ENCODE data around the gene LINGO3.

Gene LINGO3

GRCh38 chr19:2327773-2328400 lies 19.9 kb upstream of the LINGO3 start:
- DNase-seq (ENCODE audit: low read depth in 2 of 2) = peak in 1 of 2 donors; percentile 16

- DNase-seq (ENCODE audit: low read depth in 2 of 2) = no peak
Observed at GRCh38 chr19:2326699-2327360, 18.9 kb upstream of the LINGO3 start.

DNA sequence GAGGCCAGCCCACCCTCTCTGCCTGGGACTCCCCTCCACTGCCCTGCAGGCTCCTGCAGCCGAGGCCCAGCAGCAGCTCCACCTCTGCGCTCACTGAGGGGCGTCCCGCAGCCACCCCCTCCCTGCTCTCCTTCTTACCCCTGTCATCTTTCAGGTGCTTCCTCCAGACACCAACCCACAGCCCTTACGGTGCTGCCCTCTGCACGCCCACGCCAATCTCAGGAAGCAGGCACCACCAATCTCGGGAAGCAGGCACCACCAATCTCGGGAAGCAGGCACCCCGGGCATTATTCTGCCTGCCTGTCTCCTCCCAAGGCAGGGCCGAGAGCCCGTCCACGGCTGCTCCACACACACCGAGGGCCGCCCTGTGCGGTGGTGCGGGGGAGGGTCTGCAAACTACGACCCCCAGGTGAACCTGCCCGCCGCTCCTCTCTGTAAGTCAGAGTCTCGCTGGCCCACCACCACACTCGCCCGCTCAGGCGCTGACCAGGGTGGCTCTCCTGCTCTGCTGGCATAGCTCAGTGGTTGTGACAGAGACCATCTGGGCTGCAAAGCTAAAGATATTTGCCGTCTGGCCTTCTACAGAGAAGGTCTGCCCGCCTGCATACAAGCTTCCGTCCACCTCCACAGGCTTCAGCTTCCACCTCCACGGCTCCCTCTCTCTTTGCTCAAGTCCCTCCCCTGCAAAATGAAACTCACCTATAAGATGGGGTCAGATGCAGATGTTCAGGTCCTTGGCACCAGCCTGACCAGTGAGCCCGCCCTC lies 17.5 kb upstream of the LINGO3 start:
- DNase-seq (ENCODE audit: low read depth in 2 of 2) = no peak

- no peak for DNase-seq (ENCODE audit: low read depth in 2 of 2)
Observed at GRCh38 chr19:2324220-2324948, 16.4 kb upstream of the LINGO3 start.

DNA sequence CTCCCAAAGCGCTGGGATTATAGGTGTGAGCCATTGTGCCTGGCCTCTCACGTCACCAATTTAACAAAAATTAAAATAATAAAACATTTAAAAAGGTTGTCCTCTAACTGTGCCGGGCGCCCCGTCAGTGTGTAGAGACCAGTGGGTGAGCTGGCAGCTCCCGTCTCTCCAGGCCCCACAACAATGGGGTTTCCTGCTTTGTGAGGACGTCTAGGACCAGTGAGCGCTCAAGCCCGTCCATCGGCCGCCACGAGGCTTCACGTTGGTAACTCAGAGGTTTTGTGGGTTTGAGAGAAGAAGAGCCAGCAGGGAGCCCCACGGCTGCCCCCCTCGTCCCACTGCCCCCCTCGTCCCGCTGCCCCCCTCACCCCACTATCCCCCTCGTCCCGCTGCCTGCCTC lies 15.8 kb upstream of the LINGO3 start:
- no peak for DNase-seq (ENCODE audit: low read depth in 2 of 2)

- DNase-seq (ENCODE audit: low read depth in 2 of 2) = no peak
Observed at GRCh38 chr19:2321565-2322283, 13.8 kb upstream of the LINGO3 start.

GRCh38 chr19:2320939-2321338 lies 13.0 kb upstream of the LINGO3 start:
- no peak for DNase-seq (ENCODE audit: low read depth in 2 of 2)

GRCh38 chr19:2320049-2320448 lies 12.1 kb upstream of the LINGO3 start:
- no peak for DNase-seq (ENCODE audit: low read depth in 2 of 2)

- DNase-seq (ENCODE audit: low read depth in 2 of 2) = no peak
Observed at GRCh38 chr19:2319551-2319950, 11.6 kb upstream of the LINGO3 start.

GRCh38 chr19:2318923-2319322 lies 11.0 kb upstream of the LINGO3 start:
- DNase-seq (ENCODE audit: low read depth in 2 of 2) = no peak

- DNase-seq (ENCODE audit: low read depth in 2 of 2) = no peak
Observed at GRCh38 chr19:2317756-2318155, 9.8 kb upstream of the LINGO3 start.

DNA sequence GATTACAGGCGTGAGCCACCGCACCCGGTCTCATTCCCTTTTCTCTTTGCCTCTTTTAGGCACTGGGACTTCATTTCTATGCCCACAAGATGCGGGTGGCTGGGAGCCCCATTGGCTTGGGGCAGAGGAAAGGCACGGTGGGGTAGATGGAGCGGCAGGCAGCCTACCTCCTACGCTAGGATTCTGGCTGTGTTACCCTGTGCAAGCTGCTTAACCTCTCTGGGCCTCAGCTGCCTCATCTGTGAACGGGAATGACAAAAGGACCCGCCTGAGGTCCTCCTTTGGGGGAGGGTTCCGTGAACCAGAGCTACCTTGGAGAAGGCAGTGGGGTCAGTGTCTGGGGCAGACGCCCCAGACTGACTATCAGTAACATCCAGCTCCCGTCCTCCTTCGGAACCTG lies 9.3 kb upstream of the LINGO3 start:
- no peak for DNase-seq (ENCODE audit: low read depth in 2 of 2)

GRCh38 chr19:2315818-2316353 lies 7.9 kb upstream of the LINGO3 start:
- DNase-seq (ENCODE audit: low read depth in 2 of 2) = no peak

GRCh38 chr19:2315121-2315817 lies 7.3 kb upstream of the LINGO3 start:
- no peak for DNase-seq (ENCODE audit: low read depth in 2 of 2)

DNA sequence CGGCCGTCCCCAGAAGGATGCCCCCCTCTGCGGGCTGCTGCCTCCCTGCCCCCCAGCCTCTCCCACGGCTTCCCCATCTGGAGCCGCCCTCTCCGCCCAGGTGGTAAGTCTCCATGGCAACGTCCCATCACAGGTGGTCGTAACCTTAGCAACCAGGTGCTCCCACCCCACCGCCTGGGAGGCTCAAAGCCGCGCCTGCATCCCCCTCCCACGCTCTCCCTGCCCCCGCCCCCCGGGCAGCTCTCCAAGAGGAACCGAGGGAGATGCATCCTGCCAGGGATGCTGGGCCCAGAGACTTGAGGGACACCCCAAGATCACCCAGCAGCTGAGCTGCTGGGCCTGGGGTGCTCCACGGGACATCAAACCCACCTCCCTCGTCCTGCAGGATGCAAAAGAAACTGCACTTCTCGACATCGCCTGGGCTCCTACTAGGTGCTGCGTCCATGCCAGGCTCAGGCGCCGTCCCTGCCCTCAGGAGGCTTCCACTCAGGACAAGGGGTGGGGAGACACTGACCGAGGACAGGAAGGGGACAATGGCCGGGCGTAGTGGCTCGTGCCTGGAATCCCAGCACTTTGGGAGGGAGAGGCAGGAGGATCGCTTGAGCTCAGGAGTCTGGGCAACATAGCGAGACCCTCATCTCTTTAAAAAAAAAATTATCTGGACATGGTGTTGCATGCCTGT lies 5.0 kb upstream of the LINGO3 start:
- no peak for DNase-seq (ENCODE audit: low read depth in 2 of 2)

DNA sequence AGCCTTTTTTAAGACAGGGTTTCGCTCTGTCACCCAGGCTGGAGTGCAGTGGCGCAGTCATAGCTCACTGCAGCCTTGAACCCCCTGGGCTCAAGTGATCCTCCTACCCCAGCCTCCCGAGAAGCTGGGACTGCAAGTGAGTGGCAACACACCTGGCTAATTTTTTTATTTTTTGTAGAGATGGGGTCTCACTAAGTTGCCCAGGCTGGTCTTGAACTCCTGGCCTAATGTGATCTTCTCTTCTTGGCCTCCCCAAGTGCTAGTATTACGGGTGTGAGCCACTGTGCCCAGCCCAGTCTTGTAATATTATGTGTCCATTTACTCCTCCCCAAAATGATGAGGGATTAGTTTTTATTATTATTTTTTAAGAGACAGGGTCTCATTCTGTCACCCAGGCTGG lies 3.1 kb upstream of the LINGO3 start:
- DNase-seq (ENCODE audit: low read depth in 2 of 2) = no peak

- DNase-seq (ENCODE audit: low read depth in 2 of 2) = no peak
Observed at GRCh38 chr19:2309734-2310362, 1.9 kb upstream of the LINGO3 start.

DNA sequence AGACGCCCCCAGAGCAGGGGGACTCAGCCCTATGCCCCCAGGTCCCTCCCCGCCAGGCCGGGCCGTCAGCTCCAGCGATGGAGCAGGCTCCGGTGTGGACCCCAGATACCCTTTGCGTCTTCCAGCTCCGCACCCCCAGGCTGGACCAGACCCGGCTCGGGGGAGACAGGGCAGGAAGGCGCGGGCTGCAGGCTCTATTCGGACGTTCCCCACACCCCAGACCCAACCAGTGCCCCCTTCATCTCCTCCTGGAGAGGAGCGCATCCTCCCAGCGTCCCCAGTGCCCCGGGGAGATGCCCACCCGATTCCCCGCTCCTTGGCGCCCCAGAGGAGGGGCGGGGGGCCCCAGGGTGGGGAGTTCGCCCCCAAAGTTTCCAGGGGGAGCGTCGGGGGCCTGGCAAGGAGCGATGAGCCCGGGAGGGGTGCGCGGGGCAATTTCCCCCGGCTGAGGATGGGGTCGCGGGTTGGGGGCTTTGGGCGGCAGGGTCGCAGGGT lies 389 bp downstream of the LINGO3 start:
- DNase-seq (ENCODE audit: low read depth in 2 of 2) = no peak

GRCh38 chr19:2306971-2307370 lies 983 bp downstream of the LINGO3 start:
- DNase-seq (ENCODE audit: low read depth in 2 of 2) = no peak
